HUES64 (cell line): ENCODE measurements around the gene PDCD7.
"Not testable (repeated sequence)": the region's sequence is repeated elsewhere in the genome, so short reads cannot be mapped to it uniquely, and the experiment has no call there.

ENCODE experiments used
- H3K27ac ChIP-seq: 2 replicates; pipeline ENCODE4 v1.7.0; 2013; ENCODE audit warnings: low read depth, low read length, inconsistent platforms
- H3K27me3 ChIP-seq: 2 replicates; pipeline ENCODE4 v1.6.1; 2013; ENCODE audit warnings: mild to moderate bottlenecking, low read length; ENCODE audit not compliant: insufficient read depth
- H3K36me3 ChIP-seq: 2 replicates; pipeline ENCODE4 v1.6.1; 2013; ENCODE audit warnings: mild to moderate bottlenecking, low read length; ENCODE audit not compliant: insufficient read depth
- H3K4me1 ChIP-seq: 2 replicates; pipeline ENCODE4 v1.6.1; 2013; ENCODE audit warnings: mild to moderate bottlenecking, low read length, moderate library complexity; ENCODE audit not compliant: insufficient read depth
- H3K4me3 ChIP-seq: 2 replicates; pipeline ENCODE4 v1.5.1; 2013; ENCODE audit warnings: mild to moderate bottlenecking, low read length, moderate library complexity
- H3K9ac ChIP-seq: 2 replicates; pipeline ENCODE4 v1.6.1; 2013; ENCODE audit warnings: mild to moderate bottlenecking, low read depth, low read length
- H3K9me3 ChIP-seq: 2 replicates; pipeline ENCODE4 v1.6.1; 2013; ENCODE audit warnings: low read depth, low read length; ENCODE audit not compliant: insufficient read depth
- WGBS: fragments of 150-250, 120-280 bp; methylation state at CpG from one replicate; pipeline ENCODE4 v1.1.7; 2013; ENCODE audit warnings: missing lambda C conversion rate; 5-methylcytosine and 5-hydroxymethylcytosine counted together

PDCD7 gene

GRCh38 chr15:65099336-65099735 lies 34.3 kb downstream of the PDCD7 start:
- 94% methylated on average over 5 of the region's 5 CpGs for WGBS
- Histone ChIP-seq H3K27me3 (peaks cover 14% of the 10 kb centered on the region), H3K27ac (no peak overlapping the region), H3K36me3 (no peaks in the 10 kb centered on the region), H3K9ac (no peak overlapping the region), H3K9me3 (no peaks in the 10 kb centered on the region), H3K4me3 (no peak overlapping the region), H3K4me1 (0 out of 2 replicates have a peak, but pooled peaks cover 5% of the 10 kb centered on the region)

GRCh38 chr15:65097651-65098263 lies 35.9 kb downstream of the PDCD7 start:
- Histone ChIP-seq H3K4me1 (0 out of 2 replicates have a peak, but pooled peaks cover 4% of the 10 kb centered on the region), H3K36me3 (no peaks in the 10 kb centered on the region), H3K9ac (no peak overlapping the region), H3K4me3 (no peak overlapping the region), H3K27ac (no peak overlapping the region), H3K27me3 (peaks cover 6% of the 10 kb centered on the region), H3K9me3 (no peaks in the 10 kb centered on the region)
- 96% methylated on average over 7 of the region's 7 CpGs for WGBS

DNA sequence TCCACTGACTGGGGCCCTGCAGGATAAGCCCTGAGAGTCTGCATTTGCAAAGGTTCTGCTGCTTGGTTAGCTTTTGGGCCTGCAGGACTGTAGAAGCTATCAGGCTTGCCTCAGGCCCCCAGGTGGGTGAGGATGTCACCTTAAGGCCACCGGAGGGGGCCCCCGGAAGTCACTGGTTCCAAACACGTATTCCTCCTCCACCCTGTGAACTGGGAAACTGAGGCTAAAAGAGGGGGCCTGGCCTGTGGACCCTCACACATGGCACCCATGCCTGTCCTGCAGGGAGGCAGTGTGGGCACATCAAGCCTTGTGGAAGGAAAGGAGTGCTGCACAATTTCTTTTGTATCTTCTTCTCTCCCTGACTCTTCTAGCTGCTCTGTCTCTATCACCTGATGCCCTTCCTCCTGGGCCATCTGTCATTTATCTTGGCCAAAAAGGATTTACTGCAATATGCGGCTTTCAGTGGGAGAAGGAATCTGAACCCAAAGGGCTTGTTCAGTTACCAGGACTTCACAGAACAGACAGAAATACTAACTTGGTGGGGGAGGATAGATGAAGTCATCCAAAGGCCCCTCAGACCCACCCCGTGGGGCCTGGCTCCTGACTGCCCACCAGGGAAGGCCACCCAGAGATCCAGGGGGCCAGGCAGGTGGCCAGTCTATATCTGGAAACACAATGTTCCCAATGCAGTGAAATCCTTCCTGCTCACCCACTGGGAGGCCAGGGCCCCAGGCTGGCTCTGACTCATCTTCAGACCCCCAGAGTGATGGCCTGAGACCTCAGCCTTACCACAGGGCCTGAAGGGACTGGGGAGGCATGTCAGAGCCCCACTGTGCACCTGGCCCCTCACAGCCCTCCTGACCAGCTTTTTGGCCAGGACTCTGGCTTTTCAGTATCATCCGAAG lies 36.9 kb downstream of the PDCD7 start:
- no peak overlapping the region for H3K9ac ChIP-seq
- 93% methylated on average over 6 of the region's 6 CpGs for WGBS

DNA sequence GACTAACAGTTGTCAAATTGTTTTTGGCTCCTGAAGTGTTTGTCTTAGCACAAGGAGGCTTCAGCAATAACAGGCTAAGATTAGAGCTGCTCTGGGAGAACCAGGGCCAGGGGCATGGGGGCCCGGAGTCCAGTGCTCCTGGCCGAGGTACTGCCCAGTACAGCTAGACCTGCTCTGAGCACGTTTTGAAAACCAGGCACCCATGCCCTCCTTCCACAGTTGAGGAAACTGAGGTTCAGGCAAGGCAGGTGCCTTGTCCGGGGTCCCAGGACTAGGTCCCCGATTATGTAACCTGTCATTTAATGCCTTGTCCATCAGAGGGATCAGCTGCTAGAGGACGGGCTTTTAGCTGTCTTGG lies 37.9 kb downstream of the PDCD7 start:
- no peaks in the 10 kb centered on the region for H3K27me3 ChIP-seq
- WGBS: 92% methylated on average over 6 of the region's 6 CpGs
- no peaks in the 10 kb centered on the region for H3K4me1 ChIP-seq
- H3K9ac ChIP-seq: no peak overlapping the region
- H3K9me3 ChIP-seq: no peaks in the 10 kb centered on the region
- H3K27ac ChIP-seq: no peak overlapping the region
- no peak overlapping the region for H3K4me3 ChIP-seq
- no peaks in the 10 kb centered on the region for H3K36me3 ChIP-seq

More for the DNA sequence above, 36.9 kb downstream of the PDCD7 start:
- H3K4me3 ChIP-seq: no peak overlapping the region
- no peak overlapping the region for H3K27ac ChIP-seq
- H3K36me3 ChIP-seq: no peaks in the 10 kb centered on the region
- H3K4me1 ChIP-seq: no peaks in the 10 kb centered on the region
- H3K27me3 ChIP-seq: no peaks in the 10 kb centered on the region
- no peaks in the 10 kb centered on the region for H3K9me3 ChIP-seq

DNA sequence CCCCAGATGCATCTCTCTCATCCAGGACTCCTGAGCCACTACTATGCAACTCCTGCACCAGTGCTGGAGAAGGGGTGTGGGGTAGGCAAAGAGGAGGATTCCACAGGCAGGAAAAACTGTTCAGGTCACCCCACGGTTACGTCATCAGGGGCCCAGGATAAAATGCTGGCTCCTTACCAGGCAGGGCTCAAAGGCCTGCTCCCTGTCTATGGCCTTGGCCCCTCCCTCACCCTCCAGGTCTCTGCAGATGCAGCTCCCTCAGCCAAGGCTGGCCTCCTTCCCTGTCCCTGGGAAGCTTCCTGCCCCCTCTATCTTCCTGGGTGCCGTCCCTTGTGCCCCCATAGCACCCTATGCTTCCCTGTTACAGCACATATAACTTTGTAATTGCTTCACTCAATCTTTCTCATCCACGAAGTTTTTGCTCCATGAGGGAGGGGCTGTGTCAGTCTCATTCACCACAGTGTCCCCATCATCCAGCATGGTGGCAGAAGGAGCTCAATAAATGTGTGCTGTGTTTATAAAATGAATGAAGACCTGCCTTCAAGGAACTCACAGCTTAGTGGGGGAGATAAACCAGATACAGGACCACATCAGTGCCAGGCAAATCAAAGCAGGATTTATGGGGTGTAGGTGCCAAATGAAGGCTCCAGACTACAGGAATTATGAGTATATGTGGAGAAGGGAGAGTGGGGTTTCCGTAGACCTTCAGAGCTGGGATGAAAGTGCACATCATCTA lies 38.4 kb downstream of the PDCD7 start:
- 94% methylated on average over 5 of the region's 5 CpGs for WGBS
- Histone ChIP-seq H3K4me3 (no peak overlapping the region), H3K9me3 (no peaks in the 10 kb centered on the region), H3K9ac (no peak overlapping the region), H3K36me3 (no peaks in the 10 kb centered on the region), H3K27me3 (no peaks in the 10 kb centered on the region), H3K4me1 (no peaks in the 10 kb centered on the region), H3K27ac (no peak overlapping the region)

- Histone ChIP-seq H3K4me1 (peaks cover 2% of the 10 kb centered on the region; the same call in 1 of the 2 replicates), H3K9me3 (no peaks in the 10 kb centered on the region), H3K27ac (no peak overlapping the region), H3K36me3 (no peaks in the 10 kb centered on the region), H3K9ac (no peak overlapping the region), H3K27me3 (no peaks in the 10 kb centered on the region), H3K4me3 (no peak overlapping the region)
- WGBS: 92% methylated on average over 14 of the region's 14 CpGs
These were observed 39.2 kb downstream of the PDCD7 start for GRCh38 chr15:65094294-65094995.

DNA sequence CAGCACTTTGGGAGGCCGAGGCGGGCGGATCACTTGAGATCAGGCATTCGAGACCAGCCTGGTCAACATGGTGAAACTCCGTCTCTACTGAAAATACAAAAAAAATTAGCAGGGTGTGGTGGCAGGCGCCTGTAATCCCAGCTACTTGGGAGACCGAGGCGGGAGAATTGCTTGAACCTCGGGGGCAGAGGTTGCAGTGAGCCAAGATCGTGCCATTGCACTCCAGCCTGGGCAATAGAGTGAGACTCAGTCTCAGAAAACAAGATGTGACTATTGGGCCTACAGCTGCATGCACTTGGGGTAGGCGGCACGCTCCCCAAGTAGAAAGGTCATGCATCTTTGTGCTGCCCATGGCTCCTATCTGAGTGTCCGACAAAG lies 39.8 kb downstream of the PDCD7 start:
- H3K4me1 ChIP-seq, H3K9me3 ChIP-seq, H3K4me3 ChIP-seq, H3K9ac ChIP-seq, H3K36me3 ChIP-seq, H3K27me3 ChIP-seq, H3K27ac ChIP-seq: not testable (repeated sequence)
- WGBS: 93% methylated on average over 13 of the region's 13 CpGs

GRCh38 chr15:65092911-65093792 lies 40.5 kb downstream of the PDCD7 start:
- WGBS: 92% methylated on average over 17 of the region's 17 CpGs
- peaks cover 9% of the 10 kb centered on the region; the same call in 1 of the 2 replicates for H3K4me1 ChIP-seq

GRCh38 chr15:65091946-65092770 lies 41.5 kb downstream of the PDCD7 start:
- Histone ChIP-seq H3K4me1 (peaks cover 14% of the 10 kb centered on the region; the same call in 1 of the 2 replicates), H3K27me3 (no peaks in the 10 kb centered on the region), H3K9me3 (no peaks in the 10 kb centered on the region), H3K9ac (no peak overlapping the region), H3K4me3 (no peak overlapping the region), H3K36me3 (no peaks in the 10 kb centered on the region), H3K27ac (no peak overlapping the region)
- WGBS: 88% methylated on average over 12 of the region's 12 CpGs

More at GRCh38 chr15:65092911-65093792, 40.5 kb downstream of the PDCD7 start:
- no peaks in the 10 kb centered on the region for H3K27me3 ChIP-seq
- H3K27ac ChIP-seq: no peak overlapping the region
- H3K4me3 ChIP-seq: no peak overlapping the region
- H3K36me3 ChIP-seq: no peaks in the 10 kb centered on the region
- no peaks in the 10 kb centered on the region for H3K9me3 ChIP-seq
- no peak overlapping the region for H3K9ac ChIP-seq
